ENCODE data around the gene EEF1AKMT3.

DNA sequence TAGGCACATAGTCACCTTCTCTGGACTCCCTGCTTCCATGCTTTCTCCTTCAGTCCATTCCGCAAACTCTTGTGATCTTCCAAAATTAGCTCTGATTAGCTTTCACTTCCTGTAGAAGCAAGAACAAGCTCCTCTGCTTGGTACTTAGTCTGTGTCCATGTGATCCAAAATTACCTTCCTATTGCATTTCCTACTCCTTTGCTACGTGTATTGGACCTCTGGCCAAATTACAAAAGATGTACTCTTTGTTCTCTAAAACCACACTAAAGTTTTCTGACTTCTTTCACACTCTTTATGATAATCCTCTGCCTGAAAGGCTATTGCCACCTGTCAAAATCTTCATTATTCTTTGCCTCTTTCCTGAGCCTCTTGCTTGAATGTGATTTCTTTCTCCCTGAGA, 9.4 kb downstream of the EEF1AKMT3 start:
- TF ChIP-seq CTCF (optimal IDR thresholded peaks at IDR 0.05 in 1 of 3, IDR thresholded peaks at IDR 0.05 in 1 of 3, conservative IDR thresholded peaks at IDR 0.05 in 1 of 3; ENCODE audit: extremely low read depth in 1 of 3, insufficient read depth in 2 of 3, low read length in 3 of 3) (no peak), EZH2 (IDR thresholded peaks at IDR 0.05; ENCODE audit: low read length) (no peak)
